Smooth muscle cell (in vitro differentiated cells): Measurements from ENCODE around the gene PRG2. TPM values are rescaled to one million over a fixed set of nuclear protein-coding genes. Genes with fewer than 3 reads are reported as not detected.

ENCODE experiments used
- DNase-seq: peaks from one replicate; lab custom pipeline; 2025; ENCODE audit not compliant: unreplicated experiment; lab: John Stamatoyannopoulos, UW
- H2AFZ ChIP-seq: fragments of 200-600 bp; sonication (generic); 2 replicates; pipeline ENCODE4 v1.6.0; 2016; ENCODE audit warnings: antibody characterized with exemption, low read depth, mild to moderate bottlenecking
- H3F3A ChIP-seq: fragments of 200-600 bp; sonication (generic); 2 replicates; pipeline ENCODE4 v1.6.0; 2017; ENCODE audit warnings: antibody characterized with exemption, low read depth
- H3K27ac ChIP-seq: fragments of 200-600 bp; sonication (generic); 2 replicates; pipeline ENCODE4 v1.5.1; 2016; ENCODE audit warnings: low read depth, mild to moderate bottlenecking
- H3K27me3 ChIP-seq: fragments of 200-600 bp; sonication (generic); 2 replicates; pipeline ENCODE4 v1.6.1; 2016; ENCODE audit warnings: low read depth, mild to moderate bottlenecking
- H3K36me3 ChIP-seq: fragments of 200-600 bp; sonication (generic); 2 replicates; pipeline ENCODE4 v1.5.1; 2016; ENCODE audit warnings: low read depth
- H3K4me1 ChIP-seq: fragments of 200-600 bp; sonication (generic); 2 replicates; pipeline ENCODE4 v1.5.1; 2016; ENCODE audit warnings: low read depth
- H3K4me2 ChIP-seq: fragments of 200-600 bp; sonication (generic); 2 replicates; pipeline ENCODE4 v1.6.0; 2016; ENCODE audit warnings: mild to moderate bottlenecking
- H3K4me3 ChIP-seq: fragments of 200-600 bp; sonication (generic); 2 replicates; pipeline ENCODE4 v1.5.1; 2016; ENCODE audit warnings: mild to moderate bottlenecking
- H3K79me2 ChIP-seq: fragments of 200-600 bp; sonication (generic); 2 replicates; pipeline ENCODE4 v1.6.0; 2016; ENCODE audit warnings: low read depth, mild to moderate bottlenecking
- H3K9ac ChIP-seq: fragments of 200-600 bp; sonication (generic); 2 replicates; pipeline ENCODE4 v1.6.0; 2016; ENCODE audit warnings: low read depth
- H3K9me3 ChIP-seq: fragments of 200-600 bp; sonication (generic); replicated peaks from 2 replicates; pipeline ENCODE4 v1.5.1; 2016; ENCODE audit warnings: low read depth
- H4K20me1 ChIP-seq: fragments of 200-600 bp; sonication (generic); 2 replicates; pipeline ENCODE4 v1.6.0; 2016; ENCODE audit warnings: low read depth
- WGBS: methylation state at CpG from one replicate; pipeline ENCODE4 v1.1.7; 2016; ENCODE audit warnings: low lambda C conversion rate; 5-methylcytosine and 5-hydroxymethylcytosine counted together
- polyA plus RNA-seq: library from polyadenylated mRNA; unstranded; fragments of >200 nt; fragmentation: Nextera tagmentation; extraction: Ambion mirVana; gene quantifications from 2 replicates; pipeline ENCODE4 v1.2.1, GENCODE V29; 2016
- total RNA-seq: library from RNA; depleted of rRNA; stranded (reverse); fragments of >200 nt; gene quantifications from 2 replicates; pipeline ENCODE4 v1.2.3, GENCODE V29; 2014
- TF ChIP-seq, protein P1 (sequence below): fragments of 200-600 bp; sonication (generic); IDR thresholded peaks from 2 replicates; pipeline ENCODE4 v1.5.1; 2017; ENCODE audit warnings: borderline replicate concordance, mild to moderate bottlenecking, antibody characterized with exemption; ENCODE audit not compliant: insufficient read depth, poor library complexity, severe bottlenecking

PRG2 gene
- total and polyA plus RNA-seq, 2 experiments from 2014 or later = not detected

- WGBS = 50% methylated on average over 15 of the region's 15 CpGs
- Histone ChIP-seq H3K36me3 (no peaks in the 10 kb centered on the region), H3K27ac (peak overlapping the region; percentile 26), H3K9me3 (no peaks in the 10 kb centered on the region), H3K4me3 (no peak overlapping the region), H3K4me2 (no peak overlapping the region), H3K9ac (peak overlapping the region; percentile 3), H4K20me1 (no peaks in the 10 kb centered on the region), H2AFZ (no peak overlapping the region), H3K79me2 (no peaks in the 10 kb centered on the region), H3K27me3 (peaks cover 3% of the 10 kb centered on the region), H3K4me1 (peaks cover 12% of the 10 kb centered on the region), H3F3A (no peaks in the 10 kb centered on the region)
- peak; percentile 5 for DNase-seq
- TF ChIP-seq, protein P1, sequence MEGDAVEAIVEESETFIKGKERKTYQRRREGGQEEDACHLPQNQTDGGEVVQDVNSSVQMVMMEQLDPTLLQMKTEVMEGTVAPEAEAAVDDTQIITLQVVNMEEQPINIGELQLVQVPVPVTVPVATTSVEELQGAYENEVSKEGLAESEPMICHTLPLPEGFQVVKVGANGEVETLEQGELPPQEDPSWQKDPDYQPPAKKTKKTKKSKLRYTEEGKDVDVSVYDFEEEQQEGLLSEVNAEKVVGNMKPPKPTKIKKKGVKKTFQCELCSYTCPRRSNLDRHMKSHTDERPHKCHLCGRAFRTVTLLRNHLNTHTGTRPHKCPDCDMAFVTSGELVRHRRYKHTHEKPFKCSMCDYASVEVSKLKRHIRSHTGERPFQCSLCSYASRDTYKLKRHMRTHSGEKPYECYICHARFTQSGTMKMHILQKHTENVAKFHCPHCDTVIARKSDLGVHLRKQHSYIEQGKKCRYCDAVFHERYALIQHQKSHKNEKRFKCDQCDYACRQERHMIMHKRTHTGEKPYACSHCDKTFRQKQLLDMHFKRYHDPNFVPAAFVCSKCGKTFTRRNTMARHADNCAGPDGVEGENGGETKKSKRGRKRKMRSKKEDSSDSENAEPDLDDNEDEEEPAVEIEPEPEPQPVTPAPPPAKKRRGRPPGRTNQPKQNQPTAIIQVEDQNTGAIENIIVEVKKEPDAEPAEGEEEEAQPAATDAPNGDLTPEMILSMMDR = no peak
Observed at GRCh38 chr11:57424792-57425564, 34.5 kb upstream of the PRG2 start.

DNA sequence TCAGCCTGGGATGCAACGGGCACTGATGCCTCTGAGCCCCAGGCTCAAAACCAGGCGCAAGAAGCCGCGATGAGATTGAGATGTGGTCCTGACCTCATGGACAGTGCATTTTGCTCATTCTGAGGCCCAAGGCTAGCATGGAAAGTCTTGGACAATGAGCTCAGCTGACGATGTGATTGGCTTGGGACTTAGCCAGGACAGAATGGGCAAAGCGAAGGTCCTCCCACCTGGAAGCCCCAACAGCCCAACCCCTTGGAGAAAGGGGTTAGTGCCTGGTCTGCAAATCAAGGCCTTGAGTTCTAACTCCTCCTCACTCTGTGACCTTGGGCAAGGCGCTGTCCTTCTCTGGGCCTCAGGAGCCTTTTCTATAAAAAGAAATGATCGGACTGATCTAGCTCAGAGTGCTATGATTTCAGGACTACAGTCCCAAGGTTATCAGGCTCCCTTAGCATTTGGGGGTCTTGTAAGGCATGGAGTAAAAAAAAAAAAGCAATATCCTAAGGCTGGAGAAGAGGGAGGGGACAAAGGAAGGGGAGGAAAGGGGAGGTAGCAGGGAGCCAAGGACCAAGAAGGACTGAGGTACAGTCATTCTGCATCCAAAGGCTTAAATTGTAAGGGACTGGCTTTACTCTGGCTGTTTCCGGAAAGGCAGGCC is 33.8 kb upstream of the PRG2 start:
- Histone ChIP-seq H3K36me3 (no peaks in the 10 kb centered on the region), H3K4me2 (no peak overlapping the region), H3K27me3 (peaks cover 3% of the 10 kb centered on the region), H2AFZ (no peak overlapping the region), H3K4me1 (peaks cover 12% of the 10 kb centered on the region), H4K20me1 (no peaks in the 10 kb centered on the region), H3K4me3 (no peak overlapping the region), H3K9me3 (no peaks in the 10 kb centered on the region), H3F3A (no peaks in the 10 kb centered on the region), H3K9ac (no peak overlapping the region), H3K79me2 (no peaks in the 10 kb centered on the region), H3K27ac (no peak overlapping the region)
- TF ChIP-seq, protein P1 = no peak
- WGBS = 91% methylated on average over 9 of the region's 9 CpGs
- no peak for DNase-seq

- no peaks in the 10 kb centered on the region for H4K20me1 ChIP-seq
- H3K4me1 ChIP-seq = peaks cover 12% of the 10 kb centered on the region
- TF ChIP-seq, protein P1 = no peak
- H3K79me2 ChIP-seq = no peaks in the 10 kb centered on the region
- no peak overlapping the region for H3K4me3 ChIP-seq
- no peaks in the 10 kb centered on the region for H3K9me3 ChIP-seq
- H3K27me3 ChIP-seq = no peaks in the 10 kb centered on the region
- no peak overlapping the region for H2AFZ ChIP-seq
- no peaks in the 10 kb centered on the region for H3F3A ChIP-seq
- no peak overlapping the region for H3K9ac ChIP-seq
- no peaks in the 10 kb centered on the region for H3K36me3 ChIP-seq
- 78% methylated on average over 4 of the region's 4 CpGs for WGBS
- DNase-seq = no peak
- H3K4me2 ChIP-seq = no peak overlapping the region
- no peak overlapping the region for H3K27ac ChIP-seq
Observed at GRCh38 chr11:57422669-57423068, 32.2 kb upstream of the PRG2 start.
